Erythroblast (primary cell): Measurements from ENCODE around the gene CACNA2D2.

Source experiments
- DNase-seq, 2 experiments: peaks; one replicate each; lab custom pipeline; 2025; lab: John Stamatoyannopoulos, UW
- GATA1 ChIP-seq: IDR thresholded peaks from 2 replicates; pipeline ENCODE4 v1.6.1; 2011; ENCODE audit warnings: low read depth, mild to moderate bottlenecking, control low read depth, low read length, moderate library complexity
- POLR2A ChIP-seq: IDR thresholded peaks from 2 replicates; pipeline ENCODE4 v1.6.1; 2011; ENCODE audit warnings: mild to moderate bottlenecking, low read length

Gene CACNA2D2

DNA sequence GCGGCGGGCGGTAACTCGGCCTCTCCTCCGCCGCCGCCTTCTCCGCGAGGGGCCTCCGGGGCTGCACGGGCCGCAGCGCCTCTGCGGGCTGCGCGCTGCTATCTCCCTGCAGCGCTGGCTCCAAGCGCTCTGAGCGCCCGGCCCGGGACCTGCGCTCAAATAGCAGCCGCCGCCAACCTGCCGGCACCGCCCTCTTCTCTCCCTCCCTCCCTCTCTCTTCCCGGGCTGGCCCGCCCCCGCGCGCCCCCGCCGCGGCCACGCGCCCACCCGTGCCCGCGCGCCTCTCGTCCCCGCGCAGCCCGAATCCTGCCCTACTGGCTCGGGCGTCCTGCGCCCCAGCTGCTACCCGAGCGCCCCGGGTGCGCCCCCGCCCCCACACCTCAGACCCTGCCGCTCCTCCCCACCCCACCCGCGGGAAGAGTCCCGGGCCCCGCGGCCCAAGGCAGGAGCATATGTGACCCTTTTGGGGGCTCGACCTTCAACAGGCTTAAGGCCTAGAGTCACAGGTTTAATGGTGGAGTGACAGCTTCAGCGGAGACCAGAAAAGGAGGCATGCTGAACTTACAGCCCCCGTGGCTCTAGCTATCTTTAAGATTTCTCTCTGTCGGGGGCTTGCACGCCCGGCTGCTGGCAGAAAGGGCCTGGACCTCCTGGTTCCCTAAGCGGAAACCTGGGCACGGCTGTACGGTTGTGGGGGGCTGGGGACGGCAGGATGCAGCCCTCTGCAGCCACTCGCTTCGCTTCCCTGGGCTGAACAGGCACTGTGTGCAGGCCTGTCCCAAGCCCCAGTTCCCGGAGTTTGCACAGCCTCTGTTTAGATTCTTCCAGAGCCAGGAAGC lies at the start of gene CACNA2D2:
TSS of gene CACNA2D2 (minus strand) at position 131 of the 839 bp plus-strand sequence. CDS start 211 bp downstream, outside the sequence.
- peak; percentile 41 to 55 for DNase-seq
- no peak for TF ChIP-seq POLR2A
- TF ChIP-seq GATA1: no peak

DNA sequence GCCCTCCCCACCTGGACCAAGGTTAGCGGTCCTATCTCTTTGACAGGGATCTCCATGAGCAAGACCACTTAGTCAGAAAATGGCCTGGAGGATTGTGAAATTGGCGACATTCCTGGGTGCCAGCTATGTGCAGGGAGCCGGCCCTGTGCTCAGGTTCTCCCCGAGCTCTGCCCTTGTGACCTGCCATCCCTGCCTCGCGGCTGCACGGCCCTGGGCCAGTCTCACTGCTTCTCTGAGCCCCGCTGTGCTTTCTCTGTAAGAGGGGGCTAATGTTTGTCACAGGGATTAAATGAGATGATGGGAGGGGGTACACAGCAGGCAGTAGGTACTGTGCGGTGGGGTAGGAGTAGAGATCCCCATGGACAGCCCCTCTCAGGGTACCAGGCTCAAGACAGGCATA lies 49.2 kb upstream of the CACNA2D2 start:
- DNase-seq: no peak
- TF ChIP-seq GATA1: no peak
- TF ChIP-seq POLR2A: no peak

DNA sequence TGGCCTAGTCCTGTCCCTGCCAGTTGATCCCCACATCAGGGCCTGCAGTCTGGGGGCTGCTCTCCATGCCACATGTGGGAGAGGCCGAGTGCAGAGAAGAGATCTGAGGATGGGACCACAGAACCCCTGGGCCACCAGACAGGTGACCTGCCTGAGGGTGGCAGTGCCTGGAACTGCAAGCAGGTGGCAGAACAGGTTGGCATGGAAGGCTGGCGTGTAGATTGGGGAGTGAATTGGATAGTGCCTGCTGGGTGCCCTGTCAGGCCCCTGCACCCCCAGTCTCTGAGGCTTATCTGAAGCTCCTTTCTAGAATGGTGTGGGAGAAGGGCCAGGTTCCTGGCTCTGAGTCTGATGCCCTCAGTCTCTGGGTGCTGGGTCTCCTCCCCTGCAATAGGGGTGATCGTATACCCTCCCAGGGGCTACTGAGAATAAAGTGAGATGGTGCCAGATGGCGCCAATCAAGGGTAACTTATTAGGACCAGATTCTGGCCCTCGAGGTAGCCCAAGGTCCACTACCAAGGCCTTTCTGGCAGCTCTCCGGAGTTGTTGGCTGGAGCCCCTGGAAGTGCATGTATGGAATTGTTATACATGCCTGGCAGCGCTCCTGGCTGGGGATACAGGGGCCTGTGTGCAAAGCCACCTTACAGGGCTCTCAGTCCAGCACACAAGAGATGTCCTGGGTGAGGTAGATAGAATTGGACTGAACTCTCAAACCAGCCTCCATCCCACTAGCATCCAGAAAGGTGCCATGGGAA lies 48.4 kb upstream of the CACNA2D2 start:
- no peak for DNase-seq
- TF ChIP-seq GATA1 (no peak), POLR2A (no peak)

DNA sequence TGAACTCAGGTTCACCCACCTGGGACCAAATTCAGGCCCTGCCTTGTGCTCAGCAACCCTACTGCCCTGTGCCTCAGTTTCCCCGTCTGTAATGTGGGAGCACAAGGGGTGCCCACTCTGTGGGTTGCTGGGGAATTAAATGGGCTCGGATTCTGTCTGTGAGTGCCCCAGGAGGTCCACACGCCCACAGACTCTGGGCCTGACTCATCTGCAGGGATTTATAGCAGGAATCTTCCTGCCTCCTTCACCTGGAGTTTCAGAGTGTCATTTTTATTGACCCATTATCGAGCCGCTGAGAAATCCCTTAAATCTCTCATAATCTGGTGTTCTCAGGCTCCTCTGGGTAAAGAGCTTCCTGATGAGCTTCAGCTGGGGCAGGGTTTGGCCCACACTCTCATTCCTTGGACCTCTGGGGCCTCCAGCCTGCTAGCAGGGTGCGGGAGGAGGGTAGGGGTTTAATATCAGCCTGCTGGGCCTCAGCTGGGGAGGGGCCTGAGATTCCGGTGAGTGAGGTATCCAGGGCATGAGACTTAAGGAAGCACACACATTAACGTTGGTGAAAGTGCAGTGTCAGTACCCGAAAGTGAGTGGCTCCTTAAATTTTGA lies 47.7 kb upstream of the CACNA2D2 start:
- DNase-seq: no peak
- TF ChIP-seq POLR2A: no peak
- no peak for TF ChIP-seq GATA1

DNA sequence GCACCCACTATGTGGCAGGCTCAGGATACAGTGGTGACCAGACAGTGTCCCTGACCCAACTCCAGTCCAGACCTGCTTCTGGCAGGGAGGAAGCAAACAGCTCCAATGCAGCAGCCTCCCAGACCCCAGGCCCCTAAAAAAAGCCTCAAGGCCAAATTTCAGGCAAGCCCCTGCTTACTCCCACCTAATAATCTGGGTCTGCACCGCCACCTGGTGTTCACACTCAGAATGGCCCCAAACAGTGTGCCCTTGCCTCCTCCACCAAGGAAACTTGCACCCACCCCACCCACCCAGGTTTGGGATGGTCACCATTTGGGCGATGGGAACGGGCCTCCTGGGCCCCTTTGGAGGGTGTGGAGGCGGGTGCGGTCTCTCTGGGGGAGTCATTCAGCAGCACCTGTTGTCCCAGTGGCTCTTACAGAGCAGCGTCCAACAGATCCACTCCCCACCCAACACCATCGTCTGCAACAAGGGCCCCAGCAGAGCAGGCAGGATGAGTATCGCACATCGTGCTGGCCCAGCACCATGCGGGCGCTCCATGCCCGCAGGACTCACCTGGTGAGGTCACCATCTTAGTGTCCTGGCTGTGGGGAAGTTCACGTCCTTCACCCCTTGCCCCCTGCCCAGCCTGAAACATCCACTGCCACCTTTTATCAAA lies 46.8 kb upstream of the CACNA2D2 start:
- peak; percentile 60 to 82 for DNase-seq
- TF ChIP-seq GATA1 (no peak), POLR2A (no peak)

DNA sequence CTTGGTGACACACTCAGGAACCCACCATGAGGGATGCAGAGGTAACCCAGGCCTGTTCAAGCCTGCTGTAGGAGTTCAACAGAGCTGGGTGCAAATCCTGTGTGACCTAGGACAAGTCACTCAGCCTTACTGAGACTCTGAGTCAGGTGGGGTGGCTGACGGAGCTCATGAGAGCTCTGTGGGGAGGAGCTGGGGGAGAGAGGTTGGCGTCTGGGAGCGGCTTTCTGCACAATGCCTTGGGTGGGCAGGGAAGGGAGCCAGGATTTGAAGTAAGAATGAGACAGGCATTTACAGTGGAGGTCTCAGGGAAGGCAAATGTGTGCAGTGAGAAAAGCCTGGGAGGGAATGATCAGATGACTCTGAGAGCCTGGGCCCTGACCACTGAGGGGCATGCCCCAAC lies 45.8 kb upstream of the CACNA2D2 start:
- no peak for DNase-seq
- TF ChIP-seq GATA1: no peak
- TF ChIP-seq POLR2A: no peak

DNA sequence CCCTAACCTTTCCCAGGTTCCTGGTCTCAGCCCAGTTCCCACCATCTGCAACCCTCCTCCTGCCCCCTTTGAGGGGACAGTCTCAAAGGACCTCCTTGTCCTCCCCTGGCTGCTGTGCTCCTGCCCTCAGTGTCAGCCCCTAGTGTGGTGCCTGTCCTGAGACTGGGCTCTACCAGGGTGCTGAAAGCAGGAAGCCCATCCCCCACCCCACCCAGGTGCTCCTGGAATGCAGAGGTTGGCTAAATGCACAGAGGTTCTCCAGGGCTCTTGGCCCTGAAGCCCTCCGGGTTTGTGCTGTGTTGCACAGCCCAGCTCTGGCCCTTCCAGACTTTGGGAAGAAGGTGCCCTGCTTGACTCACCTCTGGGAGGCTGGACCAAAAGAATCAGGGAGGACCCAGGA lies 42.3 kb upstream of the CACNA2D2 start:
- no peak for DNase-seq
- no peak for TF ChIP-seq GATA1
- TF ChIP-seq POLR2A: no peak

DNA sequence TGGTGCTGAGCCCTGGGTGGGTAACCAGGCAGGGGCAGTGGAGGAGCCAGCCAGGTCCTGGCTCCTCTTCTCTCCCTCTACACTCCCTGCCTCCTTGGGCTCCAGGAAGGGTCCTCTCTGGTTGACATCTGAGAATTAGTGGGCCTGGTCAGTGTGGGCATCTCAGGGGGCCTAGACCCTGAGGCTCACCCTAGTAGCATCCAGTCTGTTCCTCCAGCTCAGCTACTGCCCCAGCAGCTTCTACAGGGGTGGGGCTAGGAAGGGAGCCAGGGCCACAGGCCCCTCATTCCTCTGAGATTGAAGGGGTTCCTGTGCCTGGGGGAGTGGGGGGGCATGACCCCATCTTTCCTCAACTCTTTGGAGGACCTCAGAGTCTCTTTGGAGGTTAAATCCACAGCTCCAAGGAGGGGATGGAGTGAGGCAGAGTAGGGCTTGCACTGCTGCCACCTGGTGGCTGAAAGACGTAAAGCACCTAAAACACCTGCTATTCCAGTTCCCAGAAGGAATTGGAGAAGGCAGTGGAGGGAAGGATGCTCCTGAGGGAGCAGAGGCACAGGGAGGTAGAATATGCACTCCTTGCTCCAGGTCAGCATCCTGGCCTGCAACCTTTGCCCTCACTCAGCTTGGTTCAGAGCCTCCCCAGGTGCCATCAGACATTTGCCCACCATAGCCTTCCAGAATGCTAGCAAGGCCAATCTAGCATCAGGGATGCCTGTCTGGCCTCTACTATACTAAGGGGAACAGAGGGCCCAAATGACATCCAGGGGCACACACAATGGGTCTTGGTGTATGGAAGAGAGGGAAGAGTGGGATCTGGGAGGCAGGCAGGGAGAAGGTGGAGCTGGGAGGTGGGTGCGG lies 39.0 kb upstream of the CACNA2D2 start:
- peak; percentile 59 to 83 for DNase-seq
- no peak for TF ChIP-seq GATA1
- TF ChIP-seq POLR2A: no peak

DNA sequence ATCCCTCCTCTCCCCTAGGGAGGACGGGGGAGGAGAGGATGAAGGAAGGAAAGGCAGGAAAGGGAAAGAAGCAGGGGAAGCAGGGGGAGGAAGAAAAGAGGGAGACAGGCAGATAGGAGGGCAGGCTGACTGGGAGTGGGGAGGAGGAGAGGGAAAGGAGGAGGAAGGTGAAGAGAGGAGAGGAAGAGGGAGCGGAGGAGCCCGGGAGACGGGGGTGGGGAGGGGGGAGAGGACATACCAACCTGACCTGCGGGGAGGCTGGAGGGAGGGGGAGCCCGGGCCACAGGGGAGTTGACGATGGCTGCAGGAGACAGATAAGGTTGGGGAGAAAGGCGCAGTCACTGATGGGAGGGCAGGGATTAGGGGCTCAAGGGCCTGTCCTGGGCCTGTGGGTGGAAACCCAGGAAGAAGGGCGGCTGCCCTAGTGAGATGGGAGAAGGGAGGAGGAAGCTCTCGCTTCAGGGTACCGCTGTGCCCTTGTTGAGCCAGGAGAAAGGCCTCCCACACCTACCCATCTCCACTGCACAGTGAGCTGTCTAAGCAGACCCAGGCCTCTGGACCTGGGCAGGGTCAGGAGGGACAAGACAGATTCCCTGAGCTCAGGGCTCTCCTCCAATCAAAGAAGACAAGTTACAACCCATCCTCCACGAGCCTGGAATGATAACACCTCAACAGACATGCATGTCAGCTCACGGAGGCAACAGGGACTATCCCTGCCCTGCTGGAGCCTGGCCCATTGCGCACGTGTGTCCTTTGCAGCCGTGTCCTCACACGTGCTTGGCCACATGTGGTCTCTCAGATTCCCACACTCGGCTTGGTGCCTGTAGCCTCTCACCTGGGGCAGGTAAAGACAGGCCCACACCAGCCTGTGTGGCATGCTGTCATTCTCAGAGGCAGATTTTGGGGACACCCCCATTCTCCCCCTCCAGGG lies 36.2 kb upstream of the CACNA2D2 start:
- TF ChIP-seq POLR2A: peak; percentile 10
- TF ChIP-seq GATA1: no peak
- DNase-seq: peak; percentile 95

DNA sequence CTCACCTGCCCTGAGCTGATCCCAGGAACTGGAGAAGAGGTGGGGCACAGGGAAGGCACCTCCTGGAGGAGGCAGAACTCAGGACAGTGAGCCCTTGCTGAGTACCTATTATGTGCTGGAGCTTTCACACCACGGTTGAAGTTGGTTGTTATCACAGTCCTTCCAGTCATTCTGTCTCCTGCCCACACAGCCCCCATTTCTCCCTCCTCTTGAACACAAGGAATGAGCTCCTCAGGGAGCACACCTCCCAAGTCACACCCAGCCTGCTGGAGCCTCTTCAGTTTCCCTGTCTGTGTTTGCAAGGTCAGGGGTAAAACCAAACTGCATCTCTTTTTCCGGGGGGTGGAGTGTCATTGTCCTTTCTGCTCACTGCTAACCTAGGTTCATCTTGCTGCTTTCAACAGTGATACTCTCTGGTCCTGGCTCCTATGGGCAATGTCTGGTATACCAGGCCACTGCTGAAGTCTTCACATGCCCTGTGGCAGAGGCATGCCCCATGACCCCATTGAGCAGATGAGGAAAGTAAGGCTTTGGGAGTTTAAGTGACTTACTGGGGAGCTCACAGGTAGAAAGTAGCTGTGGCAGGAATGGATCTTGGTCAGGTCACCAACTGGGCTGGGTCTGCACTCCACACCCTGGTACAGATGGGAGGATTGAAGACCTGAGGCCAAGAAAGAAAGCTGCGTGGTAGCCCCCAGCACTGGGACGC lies 34.1 kb upstream of the CACNA2D2 start:
- TF ChIP-seq POLR2A (no peak), GATA1 (no peak)
- DNase-seq: peak in 1 of 2 experiments; percentile 41
